Subcutaneous adipose tissue (tissue), 4 donors: ENCODE measurements around the gene COPS8. TPM values are rescaled to one million over a fixed set of nuclear protein-coding genes. Genes with fewer than 3 reads are reported as not detected.

Experiments used
- total RNA-seq, 4 donors: library from RNA; depleted of rRNA; stranded (reverse); fragments of >200 nt; gene quantifications; one replicate each; pipeline ENCODE4 v1.1.0, GENCODE V29; 2016
- TF ChIP-seq, protein P1 (sequence below): fragments of 450-650 bp; IDR thresholded peaks from one replicate; pipeline ENCODE4 v1.5.1; 2016; ENCODE audit warnings: low read depth, mild to moderate bottlenecking, control low read depth, antibody characterized with exemption, moderate library complexity

COPS8 gene
- total RNA-seq, 4 donors from 2014 or later = 81.0 to 139 (median 124) TPM

GRCh38 chr2:237081596-237081995 lies 4.1 kb upstream of the COPS8 start:
- TF ChIP-seq, protein P1, sequence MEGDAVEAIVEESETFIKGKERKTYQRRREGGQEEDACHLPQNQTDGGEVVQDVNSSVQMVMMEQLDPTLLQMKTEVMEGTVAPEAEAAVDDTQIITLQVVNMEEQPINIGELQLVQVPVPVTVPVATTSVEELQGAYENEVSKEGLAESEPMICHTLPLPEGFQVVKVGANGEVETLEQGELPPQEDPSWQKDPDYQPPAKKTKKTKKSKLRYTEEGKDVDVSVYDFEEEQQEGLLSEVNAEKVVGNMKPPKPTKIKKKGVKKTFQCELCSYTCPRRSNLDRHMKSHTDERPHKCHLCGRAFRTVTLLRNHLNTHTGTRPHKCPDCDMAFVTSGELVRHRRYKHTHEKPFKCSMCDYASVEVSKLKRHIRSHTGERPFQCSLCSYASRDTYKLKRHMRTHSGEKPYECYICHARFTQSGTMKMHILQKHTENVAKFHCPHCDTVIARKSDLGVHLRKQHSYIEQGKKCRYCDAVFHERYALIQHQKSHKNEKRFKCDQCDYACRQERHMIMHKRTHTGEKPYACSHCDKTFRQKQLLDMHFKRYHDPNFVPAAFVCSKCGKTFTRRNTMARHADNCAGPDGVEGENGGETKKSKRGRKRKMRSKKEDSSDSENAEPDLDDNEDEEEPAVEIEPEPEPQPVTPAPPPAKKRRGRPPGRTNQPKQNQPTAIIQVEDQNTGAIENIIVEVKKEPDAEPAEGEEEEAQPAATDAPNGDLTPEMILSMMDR = no peak

GRCh38 chr2:237083026-237083425 lies 2.7 kb upstream of the COPS8 start:
- TF ChIP-seq, protein P1 = no peak

DNA sequence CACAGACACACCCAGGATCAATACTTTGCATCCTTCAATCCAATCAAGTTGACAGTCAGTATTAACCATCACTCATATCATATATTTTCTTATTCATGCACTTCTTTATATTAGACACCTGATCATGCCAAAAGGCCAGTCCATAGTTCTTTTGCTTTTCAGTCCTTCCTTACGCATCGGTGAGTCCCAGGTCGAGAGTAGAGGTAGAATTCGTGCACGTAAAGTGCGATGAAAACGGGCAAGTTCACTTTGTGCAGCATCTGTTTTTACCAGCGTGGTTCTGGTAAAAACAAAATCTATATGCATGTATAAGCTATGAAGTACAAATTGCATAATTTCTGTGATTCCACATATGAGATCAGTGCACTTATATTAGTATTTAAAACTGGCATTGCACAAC lies 1.2 kb upstream of the COPS8 start:
- TF ChIP-seq, protein P1 = no peak

- TF ChIP-seq, protein P1 = no peak
These were observed 5.2 kb downstream of the COPS8 start for GRCh38 chr2:237090906-237091305.

GRCh38 chr2:237091779-237092436 lies 6.2 kb downstream of the COPS8 start:
- TF ChIP-seq, protein P1 = no peak

DNA sequence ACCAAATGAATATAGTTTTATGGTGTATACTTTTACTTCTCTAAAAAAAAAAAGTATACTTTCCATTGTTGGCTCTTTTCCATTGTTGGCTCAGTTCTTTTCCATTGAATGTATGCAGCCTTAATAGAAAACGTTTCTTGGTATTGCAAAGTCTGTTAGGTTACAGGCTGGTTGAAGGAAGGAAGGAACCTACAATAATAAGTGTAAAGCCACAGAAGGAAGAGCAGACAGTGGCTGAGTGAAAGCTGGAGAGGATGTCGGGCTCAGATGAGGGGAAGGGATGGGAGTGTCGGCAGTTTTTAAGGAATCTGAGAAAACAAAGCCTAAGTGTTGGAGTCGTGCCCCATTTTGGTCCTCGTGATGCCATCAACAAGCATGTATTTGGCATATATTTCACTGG lies 6.8 kb downstream of the COPS8 start:
- TF ChIP-seq, protein P1 = no peak

DNA sequence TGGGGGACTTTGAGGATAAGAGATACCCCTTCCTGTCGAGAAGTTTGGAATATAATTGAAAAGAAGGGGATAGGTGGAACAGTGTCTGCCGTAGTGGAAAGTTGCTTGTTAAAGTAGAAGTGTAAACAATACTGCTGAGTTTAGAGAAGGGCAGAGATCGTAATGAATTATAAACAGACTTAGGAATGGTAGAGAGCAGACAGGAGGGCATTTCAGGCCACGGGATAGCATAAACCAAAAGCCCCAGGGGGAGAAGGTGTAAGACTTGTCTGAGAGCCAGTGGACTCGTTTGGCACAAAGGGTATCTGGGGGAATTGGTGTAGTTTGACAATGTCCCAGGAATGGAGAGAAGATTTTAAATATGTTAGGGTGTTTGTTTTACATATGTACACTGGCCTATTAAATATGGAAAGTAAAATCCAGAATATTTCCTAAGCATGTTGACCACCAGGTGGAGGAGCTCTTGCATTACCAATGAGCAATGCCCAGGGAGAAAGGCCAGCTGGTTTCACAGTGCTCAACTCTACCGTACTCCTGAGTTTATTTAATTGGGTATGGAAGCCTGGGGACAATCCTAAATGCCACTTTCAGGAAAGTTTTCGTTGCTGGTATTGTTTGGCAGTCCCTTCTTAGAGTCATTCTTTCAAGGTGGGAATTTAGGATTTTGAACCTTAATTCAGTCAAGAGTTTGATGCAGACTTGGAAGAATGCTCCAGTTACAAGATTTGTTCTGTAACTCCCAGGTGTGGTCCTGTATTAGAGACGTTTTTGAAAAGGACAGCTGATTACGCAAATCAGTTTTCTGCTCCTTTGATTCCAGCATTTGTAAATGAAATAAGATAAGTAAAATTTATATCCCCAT lies 7.5 kb downstream of the COPS8 start:
- TF ChIP-seq, protein P1 = no peak
